Measurements from ENCODE around the gene ZNF575.
"Not testable (repeated sequence)": the region's sequence is repeated elsewhere in the genome, so short reads cannot be mapped to it uniquely, and the experiment has no call there.

ZNF575 gene

GRCh38 chr19:43545981-43546380 lies 13.0 kb downstream of the ZNF575 start:
- DNase-seq: no peak

- no peak for DNase-seq
Measured at GRCh38 chr19:43546581-43546980, 13.6 kb downstream of the ZNF575 start.

- DNase-seq: not testable (repeated sequence)
Measured at GRCh38 chr19:43547926-43548325, 14.9 kb downstream of the ZNF575 start.

GRCh38 chr19:43548706-43549105 lies 15.7 kb downstream of the ZNF575 start:
- DNase-seq: no peak

GRCh38 chr19:43551399-43552197 lies 18.6 kb downstream of the ZNF575 start:
- no peak for DNase-seq

- no peak for DNase-seq
Measured at GRCh38 chr19:43552198-43552450, 19.1 kb downstream of the ZNF575 start.

- no peak for DNase-seq
Measured at GRCh38 chr19:43552616-43553015, 19.6 kb downstream of the ZNF575 start.

GRCh38 chr19:43553656-43554055 lies 20.7 kb downstream of the ZNF575 start:
- DNase-seq: no peak

- DNase-seq: no peak
Measured at GRCh38 chr19:43554317-43554895, 21.4 kb downstream of the ZNF575 start.

- peak; percentile 55 to 64 for DNase-seq
Measured at GRCh38 chr19:43555185-43555770, 22.3 kb downstream of the ZNF575 start.

GRCh38 chr19:43560687-43561086 lies 27.7 kb downstream of the ZNF575 start:
- no peak for DNase-seq

GRCh38 chr19:43561139-43561970 lies 28.4 kb downstream of the ZNF575 start:
- no peak for DNase-seq

GRCh38 chr19:43562226-43562697 lies 29.3 kb downstream of the ZNF575 start:
- DNase-seq: no peak

GRCh38 chr19:43562698-43563241 lies 29.8 kb downstream of the ZNF575 start:
- peak; percentile 48 to 70 for DNase-seq

- DNase-seq: no peak
Measured at GRCh38 chr19:43563816-43564457, 30.9 kb downstream of the ZNF575 start.

GRCh38 chr19:43564800-43565199 lies 31.8 kb downstream of the ZNF575 start:
- DNase-seq: peak in 1 of 2 donors; percentile 13

- DNase-seq: no peak
Measured at GRCh38 chr19:43569657-43570056, 36.7 kb downstream of the ZNF575 start.

- no peak for DNase-seq
Measured at GRCh38 chr19:43570174-43570791, 37.3 kb downstream of the ZNF575 start.

GRCh38 chr19:43572171-43572588 lies 39.2 kb downstream of the ZNF575 start:
- DNase-seq: no peak

- DNase-seq: no peak
Measured at GRCh38 chr19:43574424-43575155, 41.6 kb downstream of the ZNF575 start.
